Stimulated activated naive CD8-positive, alpha-beta T cell treated with anti-CD3 and anti-CD28 coated beads, Interleukin-15, Interleukin-2, amounts not matched to agents 100 ng/mL and 50 ng/mL, for 24 hours (primary cell): Measurements from ENCODE around the gene SERPINI1.

Source experiments
- H3K27ac Mint-ChIP-seq: one replicate; pipeline ENCODE4 v1.8.0; 2021; ENCODE audit warnings: mild to moderate bottlenecking, mixed read lengths
- H3K27me3 Mint-ChIP-seq: one replicate; pipeline ENCODE4 v1.8.0; 2021; ENCODE audit warnings: mixed read lengths
- H3K36me3 Mint-ChIP-seq: one replicate; pipeline ENCODE4 v1.8.0; 2021; ENCODE audit warnings: low read depth, mixed read lengths
- H3K4me1 Mint-ChIP-seq: one replicate; pipeline ENCODE4 v1.8.0; 2021; ENCODE audit warnings: low read depth, mixed read lengths
- H3K4me3 Mint-ChIP-seq: one replicate; pipeline ENCODE4 v1.8.0; 2021; ENCODE audit warnings: mild to moderate bottlenecking, mixed read lengths
- H3K9me3 Mint-ChIP-seq: one replicate; pipeline ENCODE4 v1.8.0; 2021; ENCODE audit warnings: mixed read lengths

SERPINI1 gene

DNA sequence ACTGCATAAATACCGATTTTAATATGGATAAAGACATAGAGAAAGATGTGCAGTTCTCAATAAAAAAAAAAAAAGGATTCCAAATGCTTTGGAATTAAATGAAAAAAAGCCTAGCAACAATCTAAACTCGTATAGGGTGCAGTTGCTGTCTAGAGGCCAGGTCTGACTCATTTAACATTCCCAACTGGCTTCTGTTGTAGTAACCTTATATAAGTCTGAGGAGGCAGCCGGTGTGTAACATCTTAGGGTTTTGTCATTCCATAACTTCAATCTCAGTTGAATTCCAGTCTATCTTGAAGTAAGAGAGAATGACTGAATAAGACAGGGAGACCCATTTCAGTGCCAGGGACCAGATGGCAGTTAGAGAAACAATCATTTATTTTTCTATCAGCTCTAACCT, 7.3 kb upstream of the SERPINI1 start:
- H3K27me3 Mint-ChIP-seq, result no peaks in the 10 kb centered on the region
- H3K36me3 Mint-ChIP-seq, result peaks cover 27% of the 10 kb centered on the region
- H3K4me3 Mint-ChIP-seq, result no peak overlapping the region
- no peaks in the 10 kb centered on the region for H3K9me3 Mint-ChIP-seq
- no peak overlapping the region for H3K27ac Mint-ChIP-seq
- peaks cover 19% of the 10 kb centered on the region for H3K4me1 Mint-ChIP-seq

DNA sequence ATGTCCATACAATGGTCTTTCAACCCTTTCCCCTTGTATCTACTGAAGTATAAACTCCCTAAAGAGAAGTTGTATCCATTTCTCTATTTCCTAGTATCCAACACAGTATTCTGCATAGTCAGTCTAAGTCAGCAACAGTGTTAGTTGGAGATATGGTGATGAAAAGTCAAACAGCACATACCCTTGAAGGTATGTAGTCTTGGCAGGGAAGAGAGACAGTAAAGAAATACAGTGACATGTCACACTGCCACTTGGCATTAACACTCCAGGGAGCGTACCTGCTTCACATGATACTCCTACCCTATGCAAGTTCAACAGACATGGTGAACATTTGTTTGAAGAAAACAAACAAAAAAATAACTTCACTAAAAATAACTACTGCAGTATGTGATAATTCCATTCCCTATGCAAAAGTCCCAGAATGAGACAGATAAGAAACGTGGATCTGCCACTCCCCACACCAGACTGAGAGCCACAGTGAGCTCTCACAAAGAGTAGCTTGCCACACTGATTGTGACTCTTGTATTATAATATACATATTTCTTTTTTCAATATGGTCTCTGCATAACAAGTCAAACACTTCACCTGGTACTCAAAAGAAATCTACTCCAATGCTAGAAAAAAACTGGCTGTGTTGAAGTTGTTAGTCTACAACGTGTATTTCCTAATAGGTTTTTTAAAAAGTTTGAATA, 6.7 kb upstream of the SERPINI1 start:
- H3K27me3 Mint-ChIP-seq, result no peaks in the 10 kb centered on the region
- H3K4me3 Mint-ChIP-seq, result no peak overlapping the region
- peaks cover 14% of the 10 kb centered on the region for H3K4me1 Mint-ChIP-seq
- H3K9me3 Mint-ChIP-seq, result no peaks in the 10 kb centered on the region
- no peak overlapping the region for H3K27ac Mint-ChIP-seq
- H3K36me3 Mint-ChIP-seq, result peaks cover 23% of the 10 kb centered on the region

DNA sequence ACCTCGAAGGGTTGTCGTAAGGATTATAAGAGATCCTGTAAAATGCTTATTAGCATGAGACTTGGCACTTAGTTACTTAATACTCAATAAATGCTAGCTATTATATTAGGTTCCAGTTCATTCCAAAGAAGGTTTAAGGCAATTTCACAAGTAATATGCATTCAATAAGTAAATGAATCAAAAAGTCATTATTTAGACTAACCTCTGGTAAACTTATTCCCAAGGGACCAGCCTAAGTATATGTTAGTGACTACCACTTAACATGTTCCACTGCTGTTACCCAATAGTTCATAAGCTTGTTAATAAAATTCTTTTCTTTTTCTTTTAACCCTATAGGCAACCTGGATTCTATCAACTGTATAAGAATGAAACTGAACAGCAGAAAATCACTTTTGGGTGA, 5.9 kb upstream of the SERPINI1 start:
- no peak overlapping the region for H3K27ac Mint-ChIP-seq
- H3K36me3 Mint-ChIP-seq, result peaks cover 16% of the 10 kb centered on the region

DNA sequence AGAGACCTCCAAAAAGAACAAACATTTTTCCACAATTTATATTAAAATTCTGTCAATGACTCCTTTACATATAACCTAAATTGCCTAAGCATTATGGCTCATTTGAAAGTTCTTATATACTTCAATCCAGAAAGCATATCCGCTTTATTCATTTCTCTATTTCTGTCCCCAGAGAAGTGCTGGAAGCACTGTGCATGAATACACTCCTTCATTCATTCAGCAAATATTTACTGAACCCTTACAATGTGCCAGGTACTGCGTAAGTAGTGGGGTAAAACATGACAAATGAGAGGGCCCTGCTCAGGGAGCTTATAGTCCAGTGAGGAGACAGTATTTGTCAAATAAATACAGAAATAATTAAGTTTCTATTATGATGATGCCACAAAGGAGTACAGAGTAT, 4.1 kb upstream of the SERPINI1 start:
- Mint-ChIP-seq H3K4me3 (no peak overlapping the region), H3K9me3 (no peaks in the 10 kb centered on the region), H3K4me1 (no peaks in the 10 kb centered on the region), H3K27me3 (no peaks in the 10 kb centered on the region), H3K36me3 (peaks cover 11% of the 10 kb centered on the region), H3K27ac (no peak overlapping the region)

More for the DNA sequence above, 5.9 kb upstream of the SERPINI1 start:
- Mint-ChIP-seq H3K4me1 (peaks cover 7% of the 10 kb centered on the region), H3K27me3 (no peaks in the 10 kb centered on the region), H3K9me3 (no peaks in the 10 kb centered on the region), H3K4me3 (no peak overlapping the region)

DNA sequence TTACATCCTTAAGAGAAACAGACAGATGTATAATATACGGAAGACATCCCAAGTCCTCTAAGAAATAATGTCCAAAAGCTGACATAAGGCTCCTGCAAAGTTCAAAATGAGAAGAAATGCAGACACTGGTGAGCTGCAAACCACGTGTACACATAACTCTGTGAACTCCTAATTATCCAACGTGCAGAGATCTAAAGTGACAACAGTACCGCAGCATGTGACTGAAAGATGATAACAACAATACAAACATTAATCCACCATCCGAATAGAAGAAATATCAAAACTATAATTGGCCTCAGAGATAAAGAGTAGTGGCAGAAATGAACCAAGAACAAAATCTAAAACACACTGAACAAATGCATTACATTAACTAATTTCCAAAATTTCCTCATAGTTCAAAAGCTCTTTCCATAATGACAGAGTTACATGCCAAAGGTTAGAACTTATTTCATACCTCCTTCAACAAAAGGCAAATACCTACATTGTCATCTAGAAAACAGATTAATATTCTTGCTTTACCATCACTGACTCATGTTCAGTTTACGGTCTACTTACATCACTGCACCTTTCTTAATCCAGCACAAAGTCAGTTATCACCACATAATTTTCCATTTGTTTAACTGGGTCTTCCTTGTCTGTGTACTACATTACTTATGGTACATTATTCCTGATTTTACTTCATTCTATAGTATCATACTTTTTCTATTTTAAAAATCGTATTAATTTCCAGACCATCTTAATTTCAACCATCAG, 3.0 kb upstream of the SERPINI1 start:
- H3K27ac Mint-ChIP-seq, result peak overlapping the region; percentile 3

DNA sequence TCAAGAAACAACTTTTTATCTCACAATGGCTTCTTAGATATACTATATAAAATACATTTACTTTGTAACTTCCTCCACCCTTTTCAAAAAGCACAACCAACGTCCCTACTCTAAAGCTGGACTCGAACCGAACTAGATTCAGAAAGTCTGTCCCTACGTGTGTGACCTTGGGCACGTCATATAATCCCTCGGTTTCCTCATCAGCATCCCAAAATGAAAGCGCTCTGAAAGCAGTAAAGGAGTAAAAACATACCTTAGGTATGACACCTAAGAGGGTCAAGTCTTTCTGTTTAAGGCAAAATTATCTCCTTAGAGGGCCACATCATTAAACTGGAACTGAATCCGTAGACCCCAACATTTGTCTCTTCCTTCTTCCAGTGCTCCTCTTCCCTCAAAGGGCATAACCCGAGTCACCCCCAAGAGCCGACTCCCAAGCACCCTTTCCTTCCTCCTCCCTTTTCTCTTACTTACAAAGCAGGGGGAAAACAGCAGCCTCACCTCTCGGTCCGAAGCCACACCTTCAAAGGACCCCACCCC, 1.5 kb upstream of the SERPINI1 start:
- Mint-ChIP-seq H3K27me3 (no peaks in the 10 kb centered on the region), H3K4me3 (no peak overlapping the region), H3K9me3 (no peaks in the 10 kb centered on the region), H3K36me3 (peaks cover 11% of the 10 kb centered on the region), H3K27ac (no peak overlapping the region), H3K4me1 (peaks cover 6% of the 10 kb centered on the region)

More for the DNA sequence above, 3.0 kb upstream of the SERPINI1 start:
- H3K36me3 Mint-ChIP-seq, result peaks cover 11% of the 10 kb centered on the region
- no peak overlapping the region for H3K4me3 Mint-ChIP-seq
- H3K9me3 Mint-ChIP-seq, result no peaks in the 10 kb centered on the region
- H3K27me3 Mint-ChIP-seq, result no peaks in the 10 kb centered on the region
- H3K4me1 Mint-ChIP-seq, result no peaks in the 10 kb centered on the region

DNA sequence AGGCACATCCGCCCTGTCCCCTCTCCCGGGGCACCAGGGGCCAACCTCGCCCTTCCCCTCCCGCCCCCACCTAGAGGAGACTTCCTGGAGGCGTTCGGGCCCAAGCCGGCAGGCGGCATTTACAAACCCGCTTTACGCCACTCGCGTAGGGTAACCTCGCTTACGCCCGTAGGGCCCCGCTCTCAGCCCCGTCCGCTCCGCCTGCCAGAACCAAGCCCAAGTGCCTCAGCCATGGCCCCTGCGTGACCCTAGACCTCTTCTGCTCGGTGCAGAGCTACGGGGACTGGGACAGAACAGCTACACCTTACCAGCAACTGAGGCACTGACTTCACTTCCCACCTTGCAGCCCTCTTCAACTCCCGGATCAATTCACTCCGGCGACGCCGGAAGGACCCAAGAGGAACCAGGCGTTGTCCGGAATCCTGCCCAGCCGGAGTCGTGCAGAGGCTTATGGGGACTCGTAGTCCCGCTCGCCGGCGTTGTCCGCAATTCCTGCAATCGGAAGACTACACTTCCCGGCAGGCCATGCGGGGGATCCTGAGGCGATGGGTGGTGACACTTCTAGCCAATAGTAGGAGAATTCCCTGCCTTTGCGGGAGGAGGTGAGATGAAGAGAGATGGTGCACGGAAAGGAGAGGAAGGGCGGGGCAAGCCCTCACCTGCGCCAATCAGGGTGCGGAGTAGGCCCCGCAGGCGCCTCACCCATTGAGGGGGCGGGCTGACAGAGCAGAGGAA, 856 bp upstream of the SERPINI1 start, which contains the start of gene PDCD10:
Gene PDCD10, minus strand, starts transcription at position 395 of the 735 bp plus-strand sequence. CDS start 14,735 bp downstream, outside the sequence.
- Mint-ChIP-seq H3K27ac (no peak within 1 kb of the TSS), H3K27me3 (no peaks in the 10 kb centered on the region), H3K4me1 (peaks cover 8% of the 10 kb centered on the region), H3K9me3 (no peaks in the 10 kb centered on the region), H3K4me3 (no peak within 1 kb of the TSS), H3K36me3 (peaks cover 11% of the 10 kb centered on the region)

DNA sequence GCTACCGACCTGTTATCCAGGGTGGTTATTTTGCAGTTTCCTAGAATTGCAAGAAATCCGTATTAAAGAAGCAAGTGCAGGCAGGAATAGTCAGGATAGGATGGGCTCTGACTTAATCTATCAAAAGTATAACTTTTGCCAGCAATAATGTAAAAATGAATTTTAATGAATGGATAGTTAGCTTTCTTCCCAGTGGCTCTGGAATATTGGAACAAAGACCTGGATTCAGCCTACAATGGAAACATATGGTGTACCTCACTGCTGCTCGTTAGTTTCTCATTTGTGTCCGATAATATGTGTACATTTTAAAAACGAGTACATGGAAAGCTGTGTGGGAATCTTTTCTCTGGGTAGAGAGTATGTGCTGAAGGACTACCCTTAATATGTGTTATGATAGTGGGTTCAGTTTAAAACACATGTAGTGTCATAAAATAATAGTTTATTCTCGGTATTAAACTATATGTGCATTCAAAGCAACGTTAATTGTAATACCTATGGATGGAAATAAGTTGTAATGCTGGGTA, 805 bp downstream of the SERPINI1 start:
- Mint-ChIP-seq H3K27ac (no peak overlapping the region), H3K36me3 (peaks cover 11% of the 10 kb centered on the region), H3K27me3 (no peaks in the 10 kb centered on the region), H3K9me3 (no peaks in the 10 kb centered on the region), H3K4me1 (peaks cover 14% of the 10 kb centered on the region), H3K4me3 (no peak overlapping the region)

DNA sequence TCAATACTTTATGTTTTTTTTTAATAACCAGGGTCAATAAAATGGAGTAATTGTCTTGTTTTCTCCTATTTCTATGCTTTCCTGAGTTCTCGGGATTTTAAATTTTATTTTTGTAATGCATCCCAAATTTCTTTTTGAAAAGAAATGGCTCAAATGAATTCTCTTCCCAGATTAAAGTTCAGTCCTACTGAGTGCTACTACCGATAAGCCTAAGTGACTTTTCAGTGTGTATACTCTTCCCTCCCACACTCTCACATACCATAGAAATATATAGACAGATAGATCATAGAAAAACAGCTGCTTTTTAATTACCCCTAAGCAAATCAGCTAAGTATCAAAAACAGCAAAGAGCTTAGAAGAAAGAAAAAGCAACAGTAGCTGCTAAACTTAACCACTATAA, 1.5 kb downstream of the SERPINI1 start:
- Mint-ChIP-seq H3K27me3 (no peaks in the 10 kb centered on the region), H3K36me3 (peaks cover 7% of the 10 kb centered on the region), H3K4me1 (peaks cover 14% of the 10 kb centered on the region), H3K27ac (no peak overlapping the region), H3K9me3 (no peaks in the 10 kb centered on the region), H3K4me3 (no peak overlapping the region)

DNA sequence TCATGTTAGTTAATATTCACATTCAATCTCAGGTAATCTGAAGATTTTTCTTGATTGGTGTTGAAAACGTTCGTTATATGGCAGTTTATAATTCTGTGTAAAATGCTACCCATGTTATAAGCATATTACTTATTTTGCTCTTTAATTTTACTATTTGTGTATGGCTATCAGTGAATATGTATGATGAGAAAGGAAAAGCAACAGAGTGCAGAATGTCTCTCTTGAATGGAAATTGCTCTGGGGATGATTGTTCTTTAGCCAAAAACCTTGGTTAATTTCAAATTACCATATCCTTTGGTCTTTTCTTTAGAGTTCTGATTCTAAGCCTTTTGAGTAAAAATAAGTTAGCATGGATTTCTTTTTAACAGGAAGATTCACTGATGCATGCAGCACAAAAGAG, 2.5 kb downstream of the SERPINI1 start:
- Mint-ChIP-seq H3K4me1 (peaks cover 15% of the 10 kb centered on the region), H3K36me3 (no peaks in the 10 kb centered on the region), H3K4me3 (no peak overlapping the region), H3K27ac (no peak overlapping the region), H3K27me3 (no peaks in the 10 kb centered on the region), H3K9me3 (no peaks in the 10 kb centered on the region)

DNA sequence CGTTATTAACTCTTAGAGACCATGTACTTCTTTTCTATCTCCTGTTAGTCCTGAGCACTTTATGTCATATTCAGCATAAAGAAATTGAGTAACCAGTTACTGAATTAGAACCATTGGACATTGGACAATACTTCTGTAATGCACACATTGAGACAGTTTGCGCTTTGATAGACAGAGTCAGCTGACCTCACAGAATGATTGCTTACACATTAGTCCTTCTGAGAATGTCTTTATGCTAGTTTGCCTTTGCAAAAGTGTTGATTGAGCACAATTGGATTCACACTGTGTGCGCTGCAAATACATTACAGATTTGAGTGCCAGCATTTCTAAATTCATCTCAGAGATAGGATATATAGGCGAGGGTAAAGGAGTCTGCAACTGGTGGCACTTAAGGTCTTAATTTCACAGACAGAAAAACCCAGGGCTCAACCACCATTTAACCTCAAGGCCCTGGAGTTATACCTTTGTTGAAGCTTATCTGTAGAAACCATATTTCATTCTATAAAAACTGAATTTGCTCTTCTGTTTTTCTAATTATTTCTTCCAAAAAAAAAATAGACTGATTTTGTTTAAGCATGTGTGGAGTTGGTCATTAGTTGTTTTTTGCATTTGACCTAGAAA, 3.8 kb downstream of the SERPINI1 start:
- Mint-ChIP-seq H3K27ac (peak overlapping the region; percentile 21), H3K9me3 (no peaks in the 10 kb centered on the region), H3K36me3 (no peaks in the 10 kb centered on the region), H3K4me1 (peaks cover 23% of the 10 kb centered on the region), H3K4me3 (no peak overlapping the region), H3K27me3 (no peaks in the 10 kb centered on the region)

DNA sequence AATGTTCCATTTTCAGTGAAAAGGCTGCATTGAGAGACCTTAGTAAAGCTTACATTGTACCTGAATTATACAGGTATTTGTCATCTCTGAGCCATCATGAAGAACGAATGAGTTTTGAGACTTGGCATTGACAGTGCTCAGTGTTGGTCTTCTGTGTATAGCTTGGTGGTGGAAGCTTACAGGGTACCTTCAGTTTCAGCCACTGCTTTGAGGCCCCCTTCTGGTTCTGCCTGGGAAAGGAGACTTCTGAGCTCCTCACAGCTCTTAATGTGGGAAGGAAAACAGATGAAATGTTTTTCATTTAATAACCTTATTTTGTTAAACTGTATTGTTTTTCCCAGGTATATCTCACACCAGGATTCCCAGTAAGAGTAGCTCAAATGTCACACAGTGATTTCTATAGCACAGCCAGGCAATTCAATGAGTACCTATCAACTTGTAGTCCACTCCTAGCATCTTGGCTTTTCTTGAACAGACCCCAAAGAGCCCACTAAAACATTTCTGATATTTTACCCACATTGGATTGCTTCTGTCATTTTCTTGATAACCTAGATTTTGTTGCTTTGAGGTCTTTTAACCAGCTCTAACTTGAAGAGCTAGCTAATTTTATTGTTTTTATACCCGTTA, 5.6 kb downstream of the SERPINI1 start:
- Mint-ChIP-seq H3K9me3 (no peaks in the 10 kb centered on the region), H3K27me3 (no peaks in the 10 kb centered on the region), H3K4me1 (peaks cover 23% of the 10 kb centered on the region), H3K27ac (no peak overlapping the region), H3K36me3 (no peaks in the 10 kb centered on the region), H3K4me3 (no peak overlapping the region)

DNA sequence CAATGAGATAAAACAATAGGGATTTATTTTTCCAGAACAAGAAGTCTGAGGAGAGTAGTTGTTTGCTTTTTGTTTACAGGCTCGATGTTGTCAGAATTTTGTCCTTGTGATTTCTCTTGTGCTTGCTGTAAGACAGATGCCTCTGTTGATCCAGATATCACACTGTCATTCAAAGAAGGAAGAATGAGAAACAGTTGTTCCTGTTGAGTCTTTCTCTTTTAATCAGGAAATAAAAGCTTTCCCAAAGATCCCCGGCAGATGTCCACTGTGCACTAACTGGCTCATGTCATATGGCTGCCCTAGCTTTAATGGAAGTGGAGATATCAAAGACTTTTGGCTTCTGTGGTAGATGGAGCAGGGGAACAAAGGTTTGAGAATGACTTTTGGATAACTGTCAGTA, 6.8 kb downstream of the SERPINI1 start:
- H3K9me3 Mint-ChIP-seq, result no peaks in the 10 kb centered on the region
- no peak overlapping the region for H3K27ac Mint-ChIP-seq
- H3K27me3 Mint-ChIP-seq, result no peaks in the 10 kb centered on the region
- H3K36me3 Mint-ChIP-seq, result no peaks in the 10 kb centered on the region
- H3K4me1 Mint-ChIP-seq, result peaks cover 26% of the 10 kb centered on the region
- no peak overlapping the region for H3K4me3 Mint-ChIP-seq

DNA sequence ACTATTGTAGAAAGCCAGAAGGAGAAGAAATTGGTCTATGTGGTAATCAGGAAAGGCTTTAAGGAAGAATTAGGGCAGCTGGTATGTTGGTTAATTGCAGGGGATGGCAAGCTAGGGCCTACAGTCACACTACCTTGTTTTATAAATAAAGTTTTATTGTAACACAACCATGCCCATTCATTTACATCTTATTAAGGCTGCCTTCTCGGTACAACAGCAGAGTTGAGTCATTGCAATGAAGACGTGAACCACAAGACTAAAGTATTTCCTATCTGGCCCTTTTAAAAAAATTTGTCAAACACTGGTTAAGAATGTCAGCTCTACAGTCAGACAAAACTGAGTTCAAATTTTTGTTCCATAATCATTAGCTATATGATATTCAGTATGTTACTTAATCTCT, 8.3 kb downstream of the SERPINI1 start:
- Mint-ChIP-seq H3K9me3 (no peaks in the 10 kb centered on the region), H3K4me1 (peaks cover 21% of the 10 kb centered on the region), H3K4me3 (no peak overlapping the region), H3K36me3 (no peaks in the 10 kb centered on the region), H3K27me3 (no peaks in the 10 kb centered on the region), H3K27ac (no peak overlapping the region)
